ENCODE data around the gene PLD1.
"Not testable (repeated sequence)": the region's sequence is repeated elsewhere in the genome, so short reads cannot be mapped to it uniquely, and the experiment has no call there.

The PLD1 gene

GRCh38 chr3:171654326-171654725 lies 156.0 kb downstream of the PLD1 start:
- DNase-seq: no peak

- no peak for DNase-seq
Measured at GRCh38 chr3:171653701-171654100, 156.6 kb downstream of the PLD1 start.

GRCh38 chr3:171652932-171653331 lies 157.4 kb downstream of the PLD1 start:
- DNase-seq: no peak

GRCh38 chr3:171649911-171650592 lies 160.2 kb downstream of the PLD1 start:
- DNase-seq: no peak

GRCh38 chr3:171649267-171649666 lies 161.0 kb downstream of the PLD1 start:
- DNase-seq: no peak

- DNase-seq: no peak
Measured at GRCh38 chr3:171648069-171648468, 162.2 kb downstream of the PLD1 start.

- no peak for DNase-seq
Measured at GRCh38 chr3:171646357-171647133, 163.7 kb downstream of the PLD1 start.

GRCh38 chr3:171644681-171645080 lies 165.6 kb downstream of the PLD1 start:
- DNase-seq: no peak

GRCh38 chr3:171643681-171644080 lies 166.6 kb downstream of the PLD1 start:
- no peak for DNase-seq

- no peak for DNase-seq
Measured at GRCh38 chr3:171643033-171643432, 167.2 kb downstream of the PLD1 start.

GRCh38 chr3:171640520-171641412 lies 169.5 kb downstream of the PLD1 start:
- DNase-seq: no peak

- DNase-seq: no peak
Measured at GRCh38 chr3:171636666-171637065, 173.6 kb downstream of the PLD1 start.

GRCh38 chr3:171632766-171633165 lies 177.5 kb downstream of the PLD1 start:
- no peak for DNase-seq

GRCh38 chr3:171626799-171627198 lies 183.5 kb downstream of the PLD1 start:
- not testable (repeated sequence) for DNase-seq

GRCh38 chr3:171622126-171622525 lies 188.2 kb downstream of the PLD1 start:
- no peak for DNase-seq

- DNase-seq: no peak
Measured at GRCh38 chr3:171620825-171621434, 189.4 kb downstream of the PLD1 start.

- DNase-seq: no peak
Measured at GRCh38 chr3:171616798-171617197, 193.5 kb downstream of the PLD1 start.

- DNase-seq: no peak
Measured at GRCh38 chr3:171615686-171616085, 194.6 kb downstream of the PLD1 start.

GRCh38 chr3:171615281-171615680 lies 195.0 kb downstream of the PLD1 start:
- DNase-seq: no peak

- no peak for DNase-seq
Measured at GRCh38 chr3:171614318-171614921, 195.9 kb downstream of the PLD1 start.

- DNase-seq: no peak
Measured at GRCh38 chr3:171607452-171607851, 202.8 kb downstream of the PLD1 start.

GRCh38 chr3:171606151-171606751 lies 204.0 kb downstream of the PLD1 start:
- DNase-seq: no peak
